ENCODE data around the gene HLA-DQA1. TPM values are rescaled to one million over a fixed set of nuclear protein-coding genes. Genes with fewer than 3 reads are reported as not detected.

HLA-DQA1 gene
- total and polyA plus RNA-seq, 10 of the 15 experiments (the other 5 are each of a cell fraction or from before 2014, with no cell fraction given): 289 to 1,769 (median 460) TPM

DNA sequence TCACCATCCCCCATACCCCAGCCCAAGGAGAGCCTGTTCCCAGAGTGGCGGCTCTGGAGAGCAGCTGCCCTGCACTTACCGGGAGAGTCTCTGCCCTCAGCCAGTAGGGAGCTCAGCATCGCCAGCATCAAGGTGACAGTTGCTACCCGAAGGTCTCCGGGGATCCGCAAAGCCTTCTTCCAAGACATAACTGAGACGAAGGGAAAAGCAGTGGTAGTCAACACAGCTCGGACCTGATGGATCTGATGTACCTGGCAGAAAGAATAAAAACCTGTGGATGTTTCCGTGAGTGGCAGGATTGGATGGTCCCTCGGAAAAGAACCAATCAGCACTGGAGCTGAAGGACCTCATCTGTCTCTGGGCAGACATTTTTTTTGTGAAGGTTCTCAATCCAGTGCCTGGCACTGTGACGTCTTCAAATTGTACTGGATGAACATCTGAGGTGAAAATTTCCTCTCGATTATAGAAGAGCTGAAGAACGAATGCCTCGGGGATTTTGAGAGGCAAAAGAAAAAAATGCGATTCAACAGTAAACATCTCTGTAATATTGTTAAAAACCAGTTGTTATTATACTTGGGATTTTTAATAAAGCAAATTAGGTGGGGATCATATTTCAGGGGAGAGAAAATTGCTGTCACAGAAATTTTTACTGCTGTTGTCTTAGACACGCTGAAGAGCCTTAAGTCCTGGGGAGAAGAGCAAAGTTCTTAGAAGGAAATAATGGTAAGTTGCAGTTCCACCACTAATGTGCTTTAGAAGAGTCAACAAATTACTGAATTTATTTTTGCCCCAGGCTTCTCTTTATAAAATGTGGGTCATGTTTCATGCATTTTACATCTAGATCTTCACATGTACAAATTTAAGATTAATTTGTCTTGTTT lies 29.5 kb downstream of the HLA-DQA1 start, which contains the start of gene HLA-DQB1 (continued):
- TF ChIP-seq, protein P1, sequence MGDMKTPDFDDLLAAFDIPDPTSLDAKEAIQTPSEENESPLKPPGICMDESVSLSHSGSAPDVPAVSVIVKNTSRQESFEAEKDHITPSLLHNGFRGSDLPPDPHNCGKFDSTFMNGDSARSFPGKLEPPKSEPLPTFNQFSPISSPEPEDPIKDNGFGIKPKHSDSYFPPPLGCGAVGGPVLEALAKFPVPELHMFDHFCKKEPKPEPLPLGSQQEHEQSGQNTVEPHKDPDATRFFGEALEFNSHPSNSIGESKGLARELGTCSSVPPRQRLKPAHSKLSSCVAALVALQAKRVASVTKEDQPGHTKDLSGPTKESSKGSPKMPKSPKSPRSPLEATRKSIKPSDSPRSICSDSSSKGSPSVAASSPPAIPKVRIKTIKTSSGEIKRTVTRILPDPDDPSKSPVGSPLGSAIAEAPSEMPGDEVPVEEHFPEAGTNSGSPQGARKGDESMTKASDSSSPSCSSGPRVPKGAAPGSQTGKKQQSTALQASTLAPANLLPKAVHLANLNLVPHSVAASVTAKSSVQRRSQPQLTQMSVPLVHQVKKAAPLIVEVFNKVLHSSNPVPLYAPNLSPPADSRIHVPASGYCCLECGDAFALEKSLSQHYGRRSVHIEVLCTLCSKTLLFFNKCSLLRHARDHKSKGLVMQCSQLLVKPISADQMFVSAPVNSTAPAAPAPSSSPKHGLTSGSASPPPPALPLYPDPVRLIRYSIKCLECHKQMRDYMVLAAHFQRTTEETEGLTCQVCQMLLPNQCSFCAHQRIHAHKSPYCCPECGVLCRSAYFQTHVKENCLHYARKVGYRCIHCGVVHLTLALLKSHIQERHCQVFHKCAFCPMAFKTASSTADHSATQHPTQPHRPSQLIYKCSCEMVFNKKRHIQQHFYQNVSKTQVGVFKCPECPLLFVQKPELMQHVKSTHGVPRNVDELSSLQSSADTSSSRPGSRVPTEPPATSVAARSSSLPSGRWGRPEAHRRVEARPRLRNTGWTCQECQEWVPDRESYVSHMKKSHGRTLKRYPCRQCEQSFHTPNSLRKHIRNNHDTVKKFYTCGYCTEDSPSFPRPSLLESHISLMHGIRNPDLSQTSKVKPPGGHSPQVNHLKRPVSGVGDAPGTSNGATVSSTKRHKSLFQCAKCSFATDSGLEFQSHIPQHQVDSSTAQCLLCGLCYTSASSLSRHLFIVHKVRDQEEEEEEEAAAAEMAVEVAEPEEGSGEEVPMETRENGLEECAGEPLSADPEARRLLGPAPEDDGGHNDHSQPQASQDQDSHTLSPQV (IDR thresholded peaks at IDR 0.05): no peak
- TF ChIP-seq, protein P2, sequence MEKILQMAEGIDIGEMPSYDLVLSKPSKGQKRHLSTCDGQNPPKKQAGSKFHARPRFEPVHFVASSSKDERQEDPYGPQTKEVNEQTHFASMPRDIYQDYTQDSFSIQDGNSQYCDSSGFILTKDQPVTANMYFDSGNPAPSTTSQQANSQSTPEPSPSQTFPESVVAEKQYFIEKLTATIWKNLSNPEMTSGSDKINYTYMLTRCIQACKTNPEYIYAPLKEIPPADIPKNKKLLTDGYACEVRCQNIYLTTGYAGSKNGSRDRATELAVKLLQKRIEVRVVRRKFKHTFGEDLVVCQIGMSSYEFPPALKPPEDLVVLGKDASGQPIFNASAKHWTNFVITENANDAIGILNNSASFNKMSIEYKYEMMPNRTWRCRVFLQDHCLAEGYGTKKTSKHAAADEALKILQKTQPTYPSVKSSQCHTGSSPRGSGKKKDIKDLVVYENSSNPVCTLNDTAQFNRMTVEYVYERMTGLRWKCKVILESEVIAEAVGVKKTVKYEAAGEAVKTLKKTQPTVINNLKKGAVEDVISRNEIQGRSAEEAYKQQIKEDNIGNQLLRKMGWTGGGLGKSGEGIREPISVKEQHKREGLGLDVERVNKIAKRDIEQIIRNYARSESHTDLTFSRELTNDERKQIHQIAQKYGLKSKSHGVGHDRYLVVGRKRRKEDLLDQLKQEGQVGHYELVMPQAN (conservative IDR thresholded peaks at IDR 0.05): no peak
- no peak for TF ChIP-seq HDGF (IDR thresholded peaks at IDR 0.05)
- TF ChIP-seq, protein P3, sequence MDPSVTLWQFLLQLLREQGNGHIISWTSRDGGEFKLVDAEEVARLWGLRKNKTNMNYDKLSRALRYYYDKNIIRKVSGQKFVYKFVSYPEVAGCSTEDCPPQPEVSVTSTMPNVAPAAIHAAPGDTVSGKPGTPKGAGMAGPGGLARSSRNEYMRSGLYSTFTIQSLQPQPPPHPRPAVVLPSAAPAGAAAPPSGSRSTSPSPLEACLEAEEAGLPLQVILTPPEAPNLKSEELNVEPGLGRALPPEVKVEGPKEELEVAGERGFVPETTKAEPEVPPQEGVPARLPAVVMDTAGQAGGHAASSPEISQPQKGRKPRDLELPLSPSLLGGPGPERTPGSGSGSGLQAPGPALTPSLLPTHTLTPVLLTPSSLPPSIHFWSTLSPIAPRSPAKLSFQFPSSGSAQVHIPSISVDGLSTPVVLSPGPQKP (IDR thresholded peaks at IDR 0.05; ENCODE audit: low read depth, low read length): no peak
- TF ChIP-seq NFYB (IDR thresholded peaks at IDR 0.05; ENCODE audit: insufficient read depth, low read depth, low read length): peak; percentile 82
- TF ChIP-seq RUNX3 (IDR thresholded peaks at IDR 0.05; ENCODE audit: low read length): no peak
- no peak for TF ChIP-seq EED (IDR thresholded peaks at IDR 0.05; ENCODE audit: low read depth)
- no peak for TF ChIP-seq FOS (IDR thresholded peaks at IDR 0.05; ENCODE audit: borderline replicate concordance, extremely low read depth, insufficient read length)
- no peak for TF ChIP-seq ZBED1 (IDR thresholded peaks at IDR 0.05; ENCODE audit: borderline replicate concordance)
- TF ChIP-seq MEF2B (IDR thresholded peaks at IDR 0.05; ENCODE audit: partially characterized antibody, poor library complexity, severe bottlenecking): no peak
- no peak for TF ChIP-seq ZNF207 (IDR thresholded peaks at IDR 0.05; ENCODE audit: borderline replicate concordance)
- no peak for TF ChIP-seq ZSCAN29 (IDR thresholded peaks at IDR 0.05)
- peak; percentile 80 for TF ChIP-seq POLR2AphosphoS5 (IDR thresholded peaks at IDR 0.05; ENCODE audit: low read length)
